Neural cell (in vitro differentiated cells): ENCODE results near the gene LINC00632. TPM values are rescaled to one million over a fixed set of nuclear protein-coding genes. Genes with fewer than 3 reads are reported as not detected.

Source experiments
- H2AFZ ChIP-seq: fragments of 200-600, 300-800 bp; sonication (generic), shearing (Covaris generic); 2 replicates; pipeline ENCODE4 v1.6.0; 2014; ENCODE audit warnings: low read depth, mild to moderate bottlenecking, antibody characterized with exemption, low read length, moderate library complexity
- H3F3A ChIP-seq: fragments of 200-600 bp; shearing (Covaris generic); 2 replicates; pipeline ENCODE4 v1.6.1; 2016; ENCODE audit warnings: mild to moderate bottlenecking, moderate library complexity, mixed read lengths, antibody characterized with exemption, low read length; ENCODE audit not compliant: insufficient read depth, poor library complexity, severe bottlenecking
- H3K27ac ChIP-seq: fragments of 200-600, 300-800 bp; sonication (generic), shearing (Covaris generic); 2 replicates; pipeline ENCODE4 v1.5.1; 2014; ENCODE audit warnings: mild to moderate bottlenecking, low read length, moderate library complexity
- H3K27me3 ChIP-seq: fragments of 300-800, 200-600 bp; sonication (generic), shearing (Covaris generic); 2 replicates; pipeline ENCODE4 v1.6.0; 2014; ENCODE audit warnings: mild to moderate bottlenecking, low read depth, low read length, moderate library complexity; ENCODE audit not compliant: insufficient read depth
- H3K36me3 ChIP-seq: fragments of 300-800, 200-600 bp; sonication (generic), shearing (Covaris generic); 2 replicates; pipeline ENCODE4 v1.5.1; 2014; ENCODE audit warnings: mild to moderate bottlenecking, antibody characterized with exemption, low read length, moderate library complexity; ENCODE audit not compliant: insufficient read depth
- H3K4me2 ChIP-seq: fragments of 300-800, 200-600 bp; sonication (generic), shearing (Covaris generic); 2 replicates; pipeline ENCODE4 v1.6.0; 2014; ENCODE audit warnings: mild to moderate bottlenecking, low read length
- H3K4me3 ChIP-seq: fragments of 300-800, 200-600 bp; sonication (generic), shearing (Covaris generic); 2 replicates; pipeline ENCODE4 v1.5.1; 2014; ENCODE audit warnings: mild to moderate bottlenecking, low read length, moderate library complexity
- H3K79me2 ChIP-seq: fragments of 200-600 bp; shearing (Covaris generic); replicated peaks from 2 replicates; pipeline ENCODE4 v1.6.0; 2014; ENCODE audit warnings: mild to moderate bottlenecking, low read length, moderate library complexity; ENCODE audit not compliant: insufficient read depth
- H3K9ac ChIP-seq: fragments of 300-800, 200-600 bp; sonication (generic), shearing (Covaris generic); 2 replicates; pipeline ENCODE4 v1.6.1; 2016; ENCODE audit warnings: mild to moderate bottlenecking, low read length, mixed read lengths
- H3K9me2 ChIP-seq: fragments of 200-600 bp; shearing (Covaris generic); 2 replicates; pipeline ENCODE4 v1.6.1; 2016; ENCODE audit warnings: mild to moderate bottlenecking, low read length, mixed read lengths; ENCODE audit not compliant: insufficient read depth
- H3K9me3 ChIP-seq: fragments of 200-600, 300-800 bp; sonication (generic), shearing (Covaris generic); 2 replicates; pipeline ENCODE4 v1.6.1; 2016; ENCODE audit warnings: mild to moderate bottlenecking, mixed run types, low read length, moderate library complexity, mixed read lengths
- H4K20me1 ChIP-seq: fragments of 200-600 bp; shearing (Covaris generic); 2 replicates; pipeline ENCODE4 v1.6.1; 2016; ENCODE audit warnings: mild to moderate bottlenecking, mixed run types; ENCODE audit not compliant: insufficient read depth
- CTCF ChIP-seq: fragments of 450-650 bp; IDR thresholded peaks from 2 replicates; pipeline ENCODE4 v1.5.1; 2014; ENCODE audit warnings: antibody characterized with exemption, mild to moderate bottlenecking, moderate library complexity; ENCODE audit not compliant: poor library complexity, severe bottlenecking
- EP300 ChIP-seq: fragments of 450-650 bp; conservative IDR thresholded peaks from 2 replicates; pipeline ENCODE4 v1.6.1; 2014; ENCODE audit warnings: antibody characterized with exemption, mild to moderate bottlenecking, moderate library complexity; ENCODE audit not compliant: poor library complexity, severe bottlenecking
- EZH2 ChIP-seq: fragments of 200-600, 300-800 bp; shearing (Covaris generic), sonication (generic); IDR thresholded peaks from 2 replicates; pipeline ENCODE4 v1.6.1; 2014; ENCODE audit warnings: antibody characterized with exemption, low read length, borderline replicate concordance, mild to moderate bottlenecking; ENCODE audit not compliant: insufficient read depth, poor library complexity, severe bottlenecking
- MXI1 ChIP-seq: fragments of 450-650 bp; conservative IDR thresholded peaks from 2 replicates; pipeline ENCODE4 v1.6.1; 2014; ENCODE audit warnings: antibody characterized with exemption, mild to moderate bottlenecking; ENCODE audit not compliant: poor library complexity, severe bottlenecking
- POLR2AphosphoS5 ChIP-seq: IDR thresholded peaks from 2 replicates; pipeline ENCODE4 v1.6.1; 2012
- RAD21 ChIP-seq: fragments of 450-650 bp; conservative IDR thresholded peaks from 2 replicates; pipeline ENCODE4 v1.6.1; 2014; ENCODE audit warnings: antibody characterized with exemption, mild to moderate bottlenecking, moderate library complexity
- REST ChIP-seq: IDR thresholded peaks from 2 replicates; pipeline ENCODE4 v1.6.1; 2012; ENCODE audit warnings: borderline replicate concordance
- SMC3 ChIP-seq: fragments of 450-650 bp; conservative IDR thresholded peaks from 2 replicates; pipeline ENCODE4 v1.6.1; 2014; ENCODE audit warnings: antibody characterized with exemption, mild to moderate bottlenecking, moderate library complexity; ENCODE audit not compliant: poor library complexity
- TAF1 ChIP-seq: IDR thresholded peaks from 2 replicates; pipeline ENCODE4 v1.6.1; 2012; ENCODE audit warnings: low read depth
- polyA minus RNA-seq: library from RNA; depleted of rRNA, polyadenylated mRNA; stranded (reverse); fragments of >200 nt; gene quantifications from 2 replicates; pipeline ENCODE4 v1.2.3, GENCODE V29; 2014
- polyA plus RNA-seq: library from polyadenylated mRNA; depleted of rRNA; stranded (reverse); fragments of >200 nt; gene quantifications from 2 replicates; pipeline ENCODE4 v1.2.3, GENCODE V29; 2014

LINC00632 gene
- polyA plus RNA-seq, result 5.9 and 13.8 TPM in 2 replicates
- 85.7 and 105 TPM in 2 replicates for polyA minus RNA-seq

GRCh38 chrX:140709421-140709846 lies at the start of gene LINC00632:
LINC00632 (plus strand) TSS chrX:140709759.
- peak within 1 kb of the TSS; percentile 94 for H3K27ac ChIP-seq

GRCh38 chrX:140661643-140662042 lies 47.9 kb upstream of the LINC00632 start:
- no peaks in the 10 kb centered on the region for H3K9me3 ChIP-seq
- H2AFZ ChIP-seq, result no peak overlapping the region
- no peaks in the 10 kb centered on the region for H3K36me3 ChIP-seq
- H3F3A ChIP-seq, result no peaks in the 10 kb centered on the region
- H4K20me1 ChIP-seq, result no peaks in the 10 kb centered on the region
- no peak overlapping the region for H3K4me2 ChIP-seq
- H3K27ac ChIP-seq, result no peak overlapping the region
- H3K27me3 ChIP-seq, result no peaks in the 10 kb centered on the region
- no peaks in the 10 kb centered on the region for H3K79me2 ChIP-seq
- no peak overlapping the region for H3K9ac ChIP-seq
- H3K9me2 ChIP-seq, result no peaks in the 10 kb centered on the region
- H3K4me3 ChIP-seq, result no peak overlapping the region
- TF ChIP-seq SMC3, result peak; percentile 66
- no peak for TF ChIP-seq POLR2AphosphoS5
- TF ChIP-seq MXI1, result no peak
- peak; percentile 64 for TF ChIP-seq RAD21
- TF ChIP-seq CTCF, result peak; percentile 57
- no peak for TF ChIP-seq EP300
- TF ChIP-seq REST, result no peak

More at GRCh38 chrX:140709421-140709846, at the start of gene LINC00632:
- Histone ChIP-seq H3K9ac (peak within 1 kb of the TSS; percentile 72), H3F3A (no peaks in the 10 kb centered on the region), H3K9me2 (no peaks in the 10 kb centered on the region), H4K20me1 (no peaks in the 10 kb centered on the region), H3K9me3 (no peaks in the 10 kb centered on the region), H3K79me2 (peaks cover 32% of the 10 kb centered on the region), H2AFZ (no peak within 1 kb of the TSS), H3K4me2 (peak within 1 kb of the TSS; percentile 30), H3K36me3 (no peaks in the 10 kb centered on the region), H3K27me3 (no peaks in the 10 kb centered on the region), H3K4me3 (peak within 1 kb of the TSS; percentile 72)
- TF ChIP-seq REST, result peak; percentile 72
- no peak for TF ChIP-seq EZH2
- no peak for TF ChIP-seq MXI1
- no peak for TF ChIP-seq CTCF
- no peak for TF ChIP-seq RAD21
- peak; percentile 76 for TF ChIP-seq TAF1
- peak; percentile 91 for TF ChIP-seq POLR2AphosphoS5
